Measurements from ENCODE around the gene SPAG8. TPM values are rescaled to one million over a fixed set of nuclear protein-coding genes. Genes with fewer than 3 reads are reported as not detected.

The SPAG8 gene
- total and polyA plus RNA-seq, 4 donors: 4.2 to 54.4 (median 14.6) TPM

DNA sequence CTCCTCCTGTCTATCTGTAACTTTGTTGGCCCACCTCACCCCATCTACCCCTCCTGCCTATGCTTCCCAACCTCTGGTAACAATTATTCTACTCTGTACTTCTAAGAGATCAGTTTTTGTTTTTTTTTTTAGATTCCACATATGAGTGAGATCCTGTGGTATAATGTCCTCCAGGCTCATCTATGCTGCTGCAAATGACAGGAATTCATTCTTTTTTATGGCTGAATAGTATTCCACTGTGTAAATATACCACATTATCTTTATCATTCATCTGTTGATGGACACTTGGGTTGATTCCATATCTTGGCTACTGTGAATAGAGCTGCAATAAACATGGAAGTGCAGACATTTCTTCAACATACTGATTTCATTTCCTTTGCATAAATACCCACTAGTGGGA, 28.6 kb downstream of the SPAG8 start:
- DNase-seq (ENCODE audit: low read depth in 4 of 6, low spot score in 6 of 6): no peak
- Histone ChIP-seq H3K27ac (ENCODE audit: low read depth, low read length) (no peak overlapping the region), H3K9me3 (ENCODE audit: control insufficient read depth, insufficient read depth, low read length) (no peaks in the 10 kb centered on the region), H3K4me1 (ENCODE audit: control insufficient read depth, insufficient read depth, low read length) (no peaks in the 10 kb centered on the region), H3K36me3 (ENCODE audit: control insufficient read depth, insufficient read depth, low read length) (peaks cover 11% of the 10 kb centered on the region), H3K27me3 (ENCODE audit: control insufficient read depth, insufficient read depth, low read length) (no peaks in the 10 kb centered on the region), H3K4me3 (ENCODE audit: low read depth, low read length) (no peak overlapping the region)

DNA sequence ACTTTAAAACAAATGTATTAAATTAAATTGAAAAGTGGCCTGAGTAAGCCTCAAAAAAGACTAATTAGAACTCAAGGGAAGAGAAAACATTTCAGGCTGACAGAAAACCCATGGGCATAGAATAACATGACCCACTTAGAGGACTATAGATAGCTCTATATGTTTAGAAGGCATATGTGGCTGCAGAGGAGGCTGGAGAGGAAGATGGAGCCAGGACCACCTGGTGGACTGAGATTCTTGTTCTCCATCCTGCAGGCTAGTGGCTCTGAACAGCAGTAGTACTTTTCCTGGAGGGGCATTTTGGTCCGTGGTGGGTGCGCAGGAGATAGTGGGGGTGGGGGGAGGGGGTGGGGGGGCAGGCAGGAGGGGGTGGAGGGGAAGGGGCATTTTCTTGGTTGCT, 31.0 kb downstream of the SPAG8 start:
- no peaks in the 10 kb centered on the region for H3K4me1 ChIP-seq (ENCODE audit: control insufficient read depth, insufficient read depth, low read length)
- H3K9me3 ChIP-seq (ENCODE audit: control insufficient read depth, insufficient read depth, low read length): no peaks in the 10 kb centered on the region
- peaks cover 6% of the 10 kb centered on the region for H3K36me3 ChIP-seq (ENCODE audit: control insufficient read depth, insufficient read depth, low read length)
- no peak overlapping the region for H3K4me3 ChIP-seq (ENCODE audit: low read depth, low read length)
- no peak for DNase-seq (ENCODE audit: low read depth in 4 of 6, low spot score in 6 of 6)
- WGBS (ENCODE audit: insufficient coverage): no CpG with 5 or more reads among the region's 2 CpGs
- H3K27ac ChIP-seq (ENCODE audit: low read depth, low read length): no peak overlapping the region
- no peaks in the 10 kb centered on the region for H3K27me3 ChIP-seq (ENCODE audit: control insufficient read depth, insufficient read depth, low read length)

DNA sequence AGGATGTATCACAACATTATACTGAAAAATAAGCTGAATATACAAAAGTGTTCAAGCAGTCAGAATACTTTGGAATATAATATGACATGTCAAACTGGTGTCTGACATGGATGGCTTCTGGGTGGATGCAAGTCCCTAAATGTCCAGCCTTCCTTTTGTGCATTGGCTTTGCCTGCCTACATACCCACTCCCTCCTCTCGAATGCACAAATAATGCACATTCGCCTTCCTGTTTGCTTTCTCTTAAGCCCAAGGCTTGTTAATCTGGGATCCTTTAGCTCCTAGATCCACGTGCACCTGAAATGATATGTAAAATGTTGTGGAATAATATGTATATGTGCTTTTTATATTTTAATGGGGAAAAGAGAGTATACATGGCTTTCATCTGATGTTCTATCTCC, 33.6 kb downstream of the SPAG8 start:
- no CpG with 5 or more reads among the region's 3 CpGs for WGBS (ENCODE audit: insufficient coverage)

GRCh38 chr9:35776018-35776417, 36.0 kb downstream of the SPAG8 start:
- 83% methylated on average over 2 of the region's 4 CpGs for WGBS (ENCODE audit: insufficient coverage)
- H3K4me3 ChIP-seq (ENCODE audit: low read depth, low read length): no peak overlapping the region
- H3K4me1 ChIP-seq (ENCODE audit: control insufficient read depth, insufficient read depth, low read length): peaks cover 3% of the 10 kb centered on the region
- DNase-seq (ENCODE audit: low read depth in 4 of 6, low spot score in 6 of 6): no peak
- no peak overlapping the region for H3K27ac ChIP-seq (ENCODE audit: low read depth, low read length)
- no peaks in the 10 kb centered on the region for H3K9me3 ChIP-seq (ENCODE audit: control insufficient read depth, insufficient read depth, low read length)
- H3K27me3 ChIP-seq (ENCODE audit: control insufficient read depth, insufficient read depth, low read length): no peaks in the 10 kb centered on the region
- no peaks in the 10 kb centered on the region for H3K36me3 ChIP-seq (ENCODE audit: control insufficient read depth, insufficient read depth, low read length)

More for the DNA sequence above, 33.6 kb downstream of the SPAG8 start:
- no peak for DNase-seq (ENCODE audit: low read depth in 4 of 6, low spot score in 6 of 6)
- Histone ChIP-seq H3K36me3 (ENCODE audit: control insufficient read depth, insufficient read depth, low read length) (no peaks in the 10 kb centered on the region), H3K27ac (ENCODE audit: low read depth, low read length) (no peak overlapping the region), H3K4me1 (ENCODE audit: control insufficient read depth, insufficient read depth, low read length) (peaks cover 3% of the 10 kb centered on the region), H3K4me3 (ENCODE audit: low read depth, low read length) (no peak overlapping the region), H3K27me3 (ENCODE audit: control insufficient read depth, insufficient read depth, low read length) (no peaks in the 10 kb centered on the region), H3K9me3 (ENCODE audit: control insufficient read depth, insufficient read depth, low read length) (no peaks in the 10 kb centered on the region)

GRCh38 chr9:35774907-35775635, 37.0 kb downstream of the SPAG8 start:
- no peaks in the 10 kb centered on the region for H3K36me3 ChIP-seq (ENCODE audit: control insufficient read depth, insufficient read depth, low read length)
- 39% methylated on average over 3 of the region's 7 CpGs for whole genome bisulfite sequencing (ENCODE audit: insufficient coverage)
- DNase-seq (ENCODE audit: low read depth in 4 of 6, low spot score in 6 of 6): peak in 2 of 6 donors; percentile 19 to 38
- no peaks in the 10 kb centered on the region for H3K27me3 ChIP-seq (ENCODE audit: control insufficient read depth, insufficient read depth, low read length)
- H3K27ac ChIP-seq (ENCODE audit: low read depth, low read length): no peak overlapping the region
- H3K4me3 ChIP-seq (ENCODE audit: low read depth, low read length): no peak overlapping the region
- no peaks in the 10 kb centered on the region for H3K9me3 ChIP-seq (ENCODE audit: control insufficient read depth, insufficient read depth, low read length)
- peaks cover 3% of the 10 kb centered on the region for H3K4me1 ChIP-seq (ENCODE audit: control insufficient read depth, insufficient read depth, low read length)

- H3K9me3 ChIP-seq (ENCODE audit: control insufficient read depth, insufficient read depth, low read length): no peaks in the 10 kb centered on the region
- H3K27ac ChIP-seq (ENCODE audit: low read depth, low read length): no peak overlapping the region
- peaks cover 3% of the 10 kb centered on the region for H3K4me1 ChIP-seq (ENCODE audit: control insufficient read depth, insufficient read depth, low read length)
- H3K27me3 ChIP-seq (ENCODE audit: control insufficient read depth, insufficient read depth, low read length): no peaks in the 10 kb centered on the region
- H3K4me3 ChIP-seq (ENCODE audit: low read depth, low read length): no peak overlapping the region
- H3K36me3 ChIP-seq (ENCODE audit: control insufficient read depth, insufficient read depth, low read length): peaks cover 2% of the 10 kb centered on the region
- WGBS (ENCODE audit: insufficient coverage): 96% methylated on average over 2 of the region's 3 CpGs
- no peak for DNase-seq (ENCODE audit: low read depth in 4 of 6, low spot score in 6 of 6)
These were observed 40.1 kb downstream of the SPAG8 start for GRCh38 chr9:35771943-35772342.

GRCh38 chr9:35771534-35771933, 40.5 kb downstream of the SPAG8 start:
- H3K27me3 ChIP-seq (ENCODE audit: control insufficient read depth, insufficient read depth, low read length): no peaks in the 10 kb centered on the region
- H3K36me3 ChIP-seq (ENCODE audit: control insufficient read depth, insufficient read depth, low read length): peaks cover 2% of the 10 kb centered on the region
- no peaks in the 10 kb centered on the region for H3K9me3 ChIP-seq (ENCODE audit: control insufficient read depth, insufficient read depth, low read length)
- WGBS (ENCODE audit: insufficient coverage): no CpG with 5 or more reads among the region's 1 CpG
- H3K4me3 ChIP-seq (ENCODE audit: low read depth, low read length): no peak overlapping the region
- DNase-seq (ENCODE audit: low read depth in 4 of 6, low spot score in 6 of 6): peak in 1 of 6 donors; percentile 57
- H3K4me1 ChIP-seq (ENCODE audit: control insufficient read depth, insufficient read depth, low read length): peaks cover 3% of the 10 kb centered on the region
- H3K27ac ChIP-seq (ENCODE audit: low read depth, low read length): no peak overlapping the region

DNA sequence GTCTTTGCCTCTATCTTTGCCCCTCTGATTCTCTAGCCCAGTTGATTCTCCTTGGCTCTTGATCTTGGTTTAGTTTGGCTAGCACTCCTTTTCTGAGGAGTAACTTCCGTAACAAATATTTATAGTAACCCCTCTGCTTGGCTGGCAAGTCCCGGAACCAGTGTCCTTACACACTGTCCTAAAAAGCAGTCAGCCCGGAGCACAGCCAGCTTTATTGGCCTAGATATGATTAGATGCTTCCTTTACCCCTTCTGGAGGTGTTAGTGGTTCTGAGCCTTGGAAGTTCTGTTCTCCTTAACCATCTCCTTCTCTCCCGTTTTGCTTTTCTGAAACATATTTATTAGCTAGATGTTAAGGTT, 41.0 kb downstream of the SPAG8 start:
- Histone ChIP-seq H3K36me3 (ENCODE audit: control insufficient read depth, insufficient read depth, low read length) (peaks cover 2% of the 10 kb centered on the region), H3K4me1 (ENCODE audit: control insufficient read depth, insufficient read depth, low read length) (peaks cover 3% of the 10 kb centered on the region), H3K27me3 (ENCODE audit: control insufficient read depth, insufficient read depth, low read length) (no peaks in the 10 kb centered on the region), H3K9me3 (ENCODE audit: control insufficient read depth, insufficient read depth, low read length) (no peaks in the 10 kb centered on the region), H3K27ac (ENCODE audit: low read depth, low read length) (peak overlapping the region; percentile 35), H3K4me3 (ENCODE audit: low read depth, low read length) (no peak overlapping the region)
- no peak for DNase-seq (ENCODE audit: low read depth in 4 of 6, low spot score in 6 of 6)
- WGBS (ENCODE audit: insufficient coverage): no CpG with 5 or more reads among the region's 4 CpGs

- no peak for DNase-seq (ENCODE audit: low read depth in 4 of 6, low spot score in 6 of 6)
- no peaks in the 10 kb centered on the region for H3K9me3 ChIP-seq (ENCODE audit: control insufficient read depth, insufficient read depth, low read length)
- H3K27ac ChIP-seq (ENCODE audit: low read depth, low read length): no peak overlapping the region
- H3K27me3 ChIP-seq (ENCODE audit: control insufficient read depth, insufficient read depth, low read length): no peaks in the 10 kb centered on the region
- peaks cover 2% of the 10 kb centered on the region for H3K36me3 ChIP-seq (ENCODE audit: control insufficient read depth, insufficient read depth, low read length)
- 80% methylated on average over 1 of the region's 1 CpG for WGBS (ENCODE audit: insufficient coverage)
- H3K4me3 ChIP-seq (ENCODE audit: low read depth, low read length): no peak overlapping the region
- H3K4me1 ChIP-seq (ENCODE audit: control insufficient read depth, insufficient read depth, low read length): no peaks in the 10 kb centered on the region
These were observed 42.3 kb downstream of the SPAG8 start for GRCh38 chr9:35769763-35770162.

GRCh38 chr9:35767458-35767857, 44.6 kb downstream of the SPAG8 start:
- no CpG with 5 or more reads among the region's 1 CpG for WGBS (ENCODE audit: insufficient coverage)
- DNase-seq (ENCODE audit: low read depth in 4 of 6, low spot score in 6 of 6): no peak

More at GRCh38 chr9:35767458-35767857, 44.6 kb downstream of the SPAG8 start:
- Histone ChIP-seq H3K4me3 (ENCODE audit: low read depth, low read length) (no peak overlapping the region), H3K9me3 (ENCODE audit: control insufficient read depth, insufficient read depth, low read length) (no peaks in the 10 kb centered on the region), H3K4me1 (ENCODE audit: control insufficient read depth, insufficient read depth, low read length) (no peaks in the 10 kb centered on the region), H3K36me3 (ENCODE audit: control insufficient read depth, insufficient read depth, low read length) (peaks cover 2% of the 10 kb centered on the region), H3K27me3 (ENCODE audit: control insufficient read depth, insufficient read depth, low read length) (no peaks in the 10 kb centered on the region), H3K27ac (ENCODE audit: low read depth, low read length) (no peak overlapping the region)
